ENCODE data around the gene SSBP2.

DNA sequence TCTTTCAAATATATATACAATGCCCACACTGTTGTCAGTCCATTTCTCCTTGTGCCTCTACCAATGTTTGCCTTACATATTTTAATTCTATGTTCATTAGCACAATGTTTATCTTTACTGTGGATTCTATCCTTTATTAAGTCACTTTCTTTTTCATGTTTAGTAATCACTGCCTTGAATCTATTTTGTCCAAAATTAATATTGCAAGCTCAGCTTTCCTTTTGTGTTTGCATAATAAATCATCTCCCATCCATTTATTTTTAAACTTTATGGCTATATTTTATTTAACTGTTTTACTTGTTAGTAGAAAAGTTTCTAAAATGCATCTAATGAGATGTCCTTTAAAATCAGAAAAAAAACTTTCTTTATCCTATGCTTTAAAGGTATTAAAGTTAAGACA is 230.1 kb downstream of the SSBP2 start:
- TF ChIP-seq, protein P1, sequence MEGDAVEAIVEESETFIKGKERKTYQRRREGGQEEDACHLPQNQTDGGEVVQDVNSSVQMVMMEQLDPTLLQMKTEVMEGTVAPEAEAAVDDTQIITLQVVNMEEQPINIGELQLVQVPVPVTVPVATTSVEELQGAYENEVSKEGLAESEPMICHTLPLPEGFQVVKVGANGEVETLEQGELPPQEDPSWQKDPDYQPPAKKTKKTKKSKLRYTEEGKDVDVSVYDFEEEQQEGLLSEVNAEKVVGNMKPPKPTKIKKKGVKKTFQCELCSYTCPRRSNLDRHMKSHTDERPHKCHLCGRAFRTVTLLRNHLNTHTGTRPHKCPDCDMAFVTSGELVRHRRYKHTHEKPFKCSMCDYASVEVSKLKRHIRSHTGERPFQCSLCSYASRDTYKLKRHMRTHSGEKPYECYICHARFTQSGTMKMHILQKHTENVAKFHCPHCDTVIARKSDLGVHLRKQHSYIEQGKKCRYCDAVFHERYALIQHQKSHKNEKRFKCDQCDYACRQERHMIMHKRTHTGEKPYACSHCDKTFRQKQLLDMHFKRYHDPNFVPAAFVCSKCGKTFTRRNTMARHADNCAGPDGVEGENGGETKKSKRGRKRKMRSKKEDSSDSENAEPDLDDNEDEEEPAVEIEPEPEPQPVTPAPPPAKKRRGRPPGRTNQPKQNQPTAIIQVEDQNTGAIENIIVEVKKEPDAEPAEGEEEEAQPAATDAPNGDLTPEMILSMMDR (IDR thresholded peaks at IDR 0.05): no peak
- TF ChIP-seq POLR2A (IDR thresholded peaks at IDR 0.05) (no peak), POLR2AphosphoS5 (IDR thresholded peaks at IDR 0.05) (no peak)

Measured in suprapubic skin (tissue), 4 donors.